Skeletal muscle tissue (tissue), 4 donors: ENCODE results near the gene KCNMA1. TPM values are rescaled to one million over a fixed set of nuclear protein-coding genes. Genes with fewer than 3 reads are reported as not detected.
A peak's percentile ranks its signal among the peaks of the same experiment; 100 is the strongest.

ENCODE experiments used
- H3K27ac ChIP-seq: one replicate; pipeline ENCODE4 v1.7.0; 2013; ENCODE audit warnings: mild to moderate bottlenecking, low read depth, low read length, inconsistent platforms
- H3K27me3 ChIP-seq, 3 donors: one replicate each; pipeline ENCODE4 v1.7.0; 2013; ENCODE audit warnings: low read length in 3 of 3; ENCODE audit not compliant: control insufficient read depth in 3 of 3, insufficient read depth in 3 of 3
- H3K36me3 ChIP-seq, 3 donors: one replicate each; pipeline ENCODE4 v1.7.0; 2013; ENCODE audit warnings: low read length in 3 of 3; ENCODE audit not compliant: control insufficient read depth in 3 of 3, insufficient read depth in 3 of 3
- H3K4me1 ChIP-seq, 3 donors: one replicate each; pipeline ENCODE4 v1.7.0; 2013; ENCODE audit warnings: low read length in 3 of 3, mild to moderate bottlenecking in 3 of 3; ENCODE audit not compliant: control insufficient read depth in 3 of 3, insufficient read depth in 3 of 3
- H3K4me3 ChIP-seq, 3 donors: one replicate each; pipeline ENCODE4 v1.7.0; 2013; ENCODE audit warnings: low read length in 3 of 3
- H3K9ac ChIP-seq, 3 donors: one replicate each; pipeline ENCODE4 v1.7.0; 2013; ENCODE audit warnings: low read length in 3 of 3, mild to moderate bottlenecking in 3 of 3, moderate library complexity in 2 of 3, low read depth in 1 of 3
- H3K9me3 ChIP-seq, 3 donors: one replicate each; pipeline ENCODE4 v1.7.0; 2013; ENCODE audit warnings: low read length in 3 of 3; ENCODE audit not compliant: control insufficient read depth in 3 of 3
- total RNA-seq: library from RNA; depleted of rRNA; stranded (reverse); fragments of >200 nt; gene quantifications from one replicate; pipeline ENCODE4 v1.2.3, GENCODE V29; 2014
- donor health status: Osteomylitis.

KCNMA1 gene
- total RNA-seq, 1 donor from 2014 or later, result 18.8 TPM

DNA sequence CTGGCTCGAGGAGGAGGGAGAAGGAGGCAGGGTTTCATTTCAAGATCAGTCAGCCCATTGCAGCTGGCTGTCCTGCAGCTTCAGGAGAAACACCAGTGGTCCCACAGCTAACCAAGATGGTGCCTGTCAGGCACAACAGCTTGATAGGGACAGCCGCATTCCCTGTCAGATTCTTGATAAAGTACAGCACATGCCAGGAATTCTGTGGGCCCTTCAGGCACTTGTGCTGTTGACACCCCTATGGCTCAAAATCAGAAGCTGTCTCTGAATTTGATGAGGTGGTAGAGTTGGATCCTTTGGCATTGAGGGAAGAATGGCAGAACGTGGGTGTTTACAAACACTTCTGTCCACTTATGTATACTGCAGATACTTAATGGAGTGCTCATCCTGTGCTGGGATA is 354.3 kb downstream of the KCNMA1 start:
- H3K27me3 ChIP-seq, result no peaks in the 10 kb centered on the region
- H3K9ac ChIP-seq, result no peak overlapping the region
- no peaks in the 10 kb centered on the region for H3K36me3 ChIP-seq
- H3K27ac ChIP-seq, result no peak overlapping the region
- peaks cover 14 to 26% (median 19%) of the 10 kb centered on the region in 3 donors for H3K4me1 ChIP-seq
- no peak overlapping the region for H3K4me3 ChIP-seq
- H3K9me3 ChIP-seq, result no peaks in the 10 kb centered on the region

DNA sequence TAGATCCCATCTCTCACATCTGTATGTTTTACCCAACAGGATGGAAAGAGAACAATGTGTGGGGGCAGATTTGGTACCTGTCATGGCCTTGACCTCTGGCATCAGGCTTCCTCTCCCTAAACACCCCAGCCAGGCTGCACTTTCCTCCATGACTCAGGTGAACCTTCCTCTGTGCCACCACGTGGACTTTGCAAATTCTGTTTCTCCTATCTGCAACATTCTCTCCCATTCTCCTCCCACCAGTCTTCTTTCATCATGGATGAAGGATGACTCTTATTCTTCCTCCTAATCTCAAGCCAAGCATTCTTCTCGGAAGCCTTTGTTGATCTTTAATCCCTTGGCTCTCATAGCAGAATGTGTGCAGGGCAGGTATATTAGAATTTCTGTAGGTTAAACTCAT is 355.4 kb downstream of the KCNMA1 start:
- no peak overlapping the region for H3K9ac ChIP-seq
- H3K27me3 ChIP-seq, result no peaks in the 10 kb centered on the region
- no peak overlapping the region for H3K27ac ChIP-seq
- H3K9me3 ChIP-seq, result no peaks in the 10 kb centered on the region
- H3K4me1 ChIP-seq, result peaks cover 11 to 20% (median 11%) of the 10 kb centered on the region in 3 donors
- no peaks in the 10 kb centered on the region for H3K36me3 ChIP-seq
- H3K4me3 ChIP-seq, result no peak overlapping the region

- H3K27ac ChIP-seq, result no peak overlapping the region
Measured at GRCh38 chr10:77281719-77282118, 355.9 kb downstream of the KCNMA1 start.

GRCh38 chr10:77279207-77279606 is 358.4 kb downstream of the KCNMA1 start:
- no peak overlapping the region for H3K9ac ChIP-seq
- H3K27ac ChIP-seq, result no peak overlapping the region
- H3K9me3 ChIP-seq, result no peaks in the 10 kb centered on the region
- H3K4me1 ChIP-seq, result peaks cover 4 to 9% (median 5%) of the 10 kb centered on the region in 3 donors
- H3K27me3 ChIP-seq, result no peaks in the 10 kb centered on the region
- no peaks in the 10 kb centered on the region for H3K36me3 ChIP-seq
- H3K4me3 ChIP-seq, result no peak overlapping the region

More at GRCh38 chr10:77281719-77282118, 355.9 kb downstream of the KCNMA1 start:
- Histone ChIP-seq H3K27me3 (no peaks in the 10 kb centered on the region), H3K9me3 (no peaks in the 10 kb centered on the region), H3K4me1 (peaks cover 7 to 15% (median 7%) of the 10 kb centered on the region in 3 donors), H3K4me3 (no peak overlapping the region), H3K36me3 (no peaks in the 10 kb centered on the region), H3K9ac (no peak overlapping the region)

DNA sequence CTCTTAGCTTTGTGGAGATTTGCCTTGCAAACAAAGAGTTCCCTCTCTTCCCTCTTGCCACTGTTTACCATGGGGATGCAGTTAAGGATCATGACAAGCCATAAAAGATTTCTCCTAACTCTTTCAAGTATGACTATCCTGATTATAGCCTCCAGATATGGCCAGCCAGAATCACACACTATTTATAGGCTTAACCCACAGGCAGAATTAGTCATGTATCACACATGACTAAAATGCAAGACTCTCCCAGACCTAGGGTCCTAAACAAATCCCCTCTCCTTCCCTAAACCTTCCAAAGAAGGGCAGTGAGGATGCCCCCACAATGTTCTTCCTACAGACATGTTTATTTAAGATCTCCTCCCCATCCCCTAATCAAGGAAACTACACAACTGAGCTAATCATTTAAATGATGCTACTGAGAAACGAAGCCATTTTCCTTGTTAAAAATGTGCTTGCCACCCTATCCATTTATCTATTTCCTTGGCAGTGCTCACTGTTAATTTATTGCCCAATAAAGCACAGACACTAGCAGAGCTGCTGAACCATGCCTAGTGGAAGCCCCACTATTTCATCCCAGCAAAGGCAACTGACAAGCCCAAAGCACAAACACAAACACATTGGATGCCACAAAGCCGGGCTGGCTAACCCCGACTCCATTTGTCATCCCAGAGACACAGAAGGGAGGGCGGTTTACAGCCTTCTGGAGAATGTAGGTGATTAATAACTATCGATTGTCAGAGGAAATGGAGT is 363.4 kb downstream of the KCNMA1 start:
- H3K36me3 ChIP-seq, result no peaks in the 10 kb centered on the region
- peaks cover 7 to 24% (median 11%) of the 10 kb centered on the region in 3 donors for H3K4me1 ChIP-seq
- no peak overlapping the region for H3K27ac ChIP-seq
- H3K9me3 ChIP-seq, result no peaks in the 10 kb centered on the region
- no peak overlapping the region for H3K4me3 ChIP-seq
- no peaks in the 10 kb centered on the region for H3K27me3 ChIP-seq
- H3K9ac ChIP-seq, result no peak overlapping the region

DNA sequence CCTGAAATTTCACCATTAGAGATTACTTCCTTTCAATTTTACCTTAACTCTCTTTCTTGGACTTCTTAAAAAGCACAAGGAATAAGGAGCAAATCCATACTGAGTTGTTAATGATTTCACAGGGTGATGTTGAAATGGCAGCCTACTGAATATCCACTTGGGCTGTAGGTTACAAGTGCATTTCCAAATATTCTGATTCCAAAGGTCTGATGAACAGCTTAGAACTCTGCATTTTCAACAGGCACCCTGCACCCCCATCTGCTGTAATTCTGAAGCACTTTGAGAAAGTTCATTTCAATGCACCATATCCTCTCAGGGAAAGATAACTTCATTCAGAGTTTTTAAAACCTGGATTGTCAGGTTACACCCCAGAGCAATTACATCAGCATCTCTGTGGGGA is 368.4 kb downstream of the KCNMA1 start:
- Histone ChIP-seq H3K9ac (no peak overlapping the region), H3K4me3 (no peak overlapping the region), H3K4me1 (peaks cover 14 to 41% (median 29%) of the 10 kb centered on the region in 3 donors), H3K36me3 (no peaks in the 10 kb centered on the region), H3K27ac (no peak overlapping the region), H3K9me3 (no peaks in the 10 kb centered on the region), H3K27me3 (no peaks in the 10 kb centered on the region)

GRCh38 chr10:77268721-77269120 is 368.9 kb downstream of the KCNMA1 start:
- Histone ChIP-seq H3K9ac (no peak overlapping the region), H3K27ac (no peak overlapping the region), H3K4me3 (no peak overlapping the region), H3K9me3 (no peaks in the 10 kb centered on the region), H3K36me3 (no peaks in the 10 kb centered on the region), H3K27me3 (no peaks in the 10 kb centered on the region), H3K4me1 (peaks cover 11 to 37% (median 24%) of the 10 kb centered on the region in 3 donors)

DNA sequence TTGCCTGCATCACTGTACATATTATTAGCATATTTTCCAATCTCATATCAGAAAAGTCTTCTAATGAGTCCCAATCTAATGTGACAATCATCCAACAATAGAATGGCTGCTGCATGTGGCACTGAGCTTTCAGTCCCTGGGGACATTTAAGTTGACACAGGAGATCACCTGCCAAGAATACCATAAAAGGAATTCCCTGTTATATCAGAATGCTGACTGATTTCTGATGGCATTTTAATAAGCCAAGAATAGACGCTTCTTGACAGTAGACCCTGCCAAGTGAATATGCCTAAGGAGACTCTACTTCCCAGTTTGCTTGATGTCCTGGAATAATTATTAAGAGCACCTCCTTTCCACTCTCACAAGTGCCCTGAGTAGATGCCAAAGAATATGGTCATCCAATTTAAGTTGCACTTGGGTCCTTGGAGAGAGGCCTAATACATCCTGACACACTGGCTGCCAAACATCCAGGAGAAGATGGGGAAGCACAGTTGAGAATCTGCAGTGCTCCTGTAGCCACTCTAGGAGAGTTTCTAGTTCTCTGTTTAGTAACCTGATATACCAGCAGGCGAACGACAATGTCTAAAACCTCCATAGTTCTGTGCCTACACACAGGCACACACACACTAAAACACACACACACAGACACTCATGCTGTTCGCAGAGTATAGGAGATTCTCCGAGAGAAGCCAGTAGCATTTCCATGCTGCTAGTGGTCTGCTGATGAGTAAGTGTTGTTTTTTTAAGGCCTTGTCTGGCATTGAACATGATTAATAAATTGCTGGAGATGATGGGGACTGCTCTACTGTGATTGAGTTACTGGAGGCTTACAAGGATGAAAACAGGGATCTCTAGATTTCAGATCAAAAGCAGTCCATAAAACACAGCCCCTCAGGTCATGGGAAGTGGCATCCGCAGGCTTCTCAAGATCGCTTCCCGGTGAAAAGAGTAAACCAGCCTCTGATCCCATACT is 369.6 kb downstream of the KCNMA1 start:
- Histone ChIP-seq H3K36me3 (no peaks in the 10 kb centered on the region), H3K9me3 (no peaks in the 10 kb centered on the region), H3K9ac (no peak overlapping the region), H3K27me3 (no peaks in the 10 kb centered on the region), H3K4me1 (peaks cover 11 to 33% (median 23%) of the 10 kb centered on the region in 3 donors), H3K4me3 (peak overlapping the region in 1 of 3 donors; percentile 1), H3K27ac (no peak overlapping the region)

GRCh38 chr10:77266242-77266641 is 371.4 kb downstream of the KCNMA1 start:
- Histone ChIP-seq H3K27me3 (no peaks in the 10 kb centered on the region), H3K36me3 (no peaks in the 10 kb centered on the region), H3K9me3 (no peaks in the 10 kb centered on the region), H3K4me3 (no peak overlapping the region), H3K9ac (no peak overlapping the region), H3K4me1 (peaks cover 11 to 34% (median 23%) of the 10 kb centered on the region in 3 donors), H3K27ac (no peak overlapping the region)

GRCh38 chr10:77264527-77264926 is 373.1 kb downstream of the KCNMA1 start:
- Histone ChIP-seq H3K27me3 (no peaks in the 10 kb centered on the region), H3K9ac (no peak overlapping the region), H3K4me1 (peaks cover 11 to 33% (median 23%) of the 10 kb centered on the region in 3 donors), H3K27ac (no peak overlapping the region), H3K9me3 (no peaks in the 10 kb centered on the region), H3K4me3 (no peak overlapping the region), H3K36me3 (no peaks in the 10 kb centered on the region)
